ENCODE results near the gene TSPAN33.

Gene TSPAN33

GRCh38 chr7:129127154-129127553, 17.4 kb upstream of the TSPAN33 start:
- no peak for DNase-seq (ENCODE audit: insufficient read length, low spot score)
- FAIRE-seq, result no peak
- TF ChIP-seq TAF1 (IDR thresholded peaks at IDR 0.05; ENCODE audit: low read depth, low read length) (no peak), SPI1 (IDR thresholded peaks at IDR 0.05; ENCODE audit: low read depth, low read length) (no peak), POU2F2 (IDR thresholded peaks at IDR 0.05; ENCODE audit: low read depth, low read length) (no peak), PAX5 (IDR thresholded peaks at IDR 0.05; ENCODE audit: insufficient read depth, low read length, severe bottlenecking) (no peak)

GRCh38 chr7:129127601-129128000, 16.9 kb upstream of the TSPAN33 start:
- TF ChIP-seq POLR2AphosphoS5 (IDR thresholded peaks at IDR 0.05; ENCODE audit: low read depth, low read length) (no peak), TAF1 (IDR thresholded peaks at IDR 0.05; ENCODE audit: low read depth, low read length) (no peak), POU2F2 (IDR thresholded peaks at IDR 0.05; ENCODE audit: low read depth, low read length) (no peak)
- DNase-seq (ENCODE audit: insufficient read length, low spot score) (no peak), FAIRE-seq (no peak)

- no peak for TF ChIP-seq PAX5 (IDR thresholded peaks at IDR 0.05; ENCODE audit: insufficient read depth, low read length, severe bottlenecking)
- peak; percentile 38; the same call in 1 of the 2 replicates for TF ChIP-seq SPI1 (IDR thresholded peaks at IDR 0.05; ENCODE audit: low read depth, low read length)
- FAIRE-seq (peak; percentile 78), DNase-seq (ENCODE audit: insufficient read length, low spot score) (no peak)
Measured at GRCh38 chr7:129134356-129134987, 10.0 kb upstream of the TSPAN33 start.

- TF ChIP-seq PAX5 (IDR thresholded peaks at IDR 0.05; ENCODE audit: insufficient read depth, low read length, severe bottlenecking) (no peak), SPI1 (IDR thresholded peaks at IDR 0.05; ENCODE audit: low read depth, low read length) (peak; percentile 62)
- DNase-seq (ENCODE audit: insufficient read length, low spot score), result no peak
- peak; percentile 83 for FAIRE-seq
Measured at GRCh38 chr7:129136887-129137642, 7.4 kb upstream of the TSPAN33 start.

GRCh38 chr7:129143724-129144094, 798 bp upstream of the TSPAN33 start:
- no peak for DNase-seq (ENCODE audit: insufficient read length, low spot score)
- peak; percentile 33 for FAIRE-seq
- no peak for TF ChIP-seq POLR2AphosphoS5 (IDR thresholded peaks at IDR 0.05; ENCODE audit: low read depth, low read length)
- no peak for TF ChIP-seq SPI1 (IDR thresholded peaks at IDR 0.05; ENCODE audit: low read depth, low read length)
- no peak for TF ChIP-seq POU2F2 (IDR thresholded peaks at IDR 0.05; ENCODE audit: low read depth, low read length)
- no peak for TF ChIP-seq PAX5 (IDR thresholded peaks at IDR 0.05; ENCODE audit: insufficient read depth, low read length, severe bottlenecking)
- no peak for TF ChIP-seq POLR2A (IDR thresholded peaks at IDR 0.05; ENCODE audit: low read depth, low read length)
- TF ChIP-seq TAF1 (IDR thresholded peaks at IDR 0.05; ENCODE audit: low read depth, low read length), result no peak

GRCh38 chr7:129144834-129145668, 544 bp downstream of the TSPAN33 start:
- no peak; the same call in 1 of the 2 replicates for TF ChIP-seq POU2F2 (IDR thresholded peaks at IDR 0.05; ENCODE audit: low read depth, low read length)
- TF ChIP-seq POLR2A (IDR thresholded peaks at IDR 0.05; ENCODE audit: low read depth, low read length), result no peak; the same call in 1 of the 2 replicates
- no peak for TF ChIP-seq PAX5 (IDR thresholded peaks at IDR 0.05; ENCODE audit: insufficient read depth, low read length, severe bottlenecking)
- TF ChIP-seq TAF1 (IDR thresholded peaks at IDR 0.05; ENCODE audit: low read depth, low read length), result no peak
- TF ChIP-seq SPI1 (IDR thresholded peaks at IDR 0.05; ENCODE audit: low read depth, low read length), result no peak
- TF ChIP-seq POLR2AphosphoS5 (IDR thresholded peaks at IDR 0.05; ENCODE audit: low read depth, low read length), result no peak
- peak; percentile 28 for FAIRE-seq
- no peak for DNase-seq (ENCODE audit: insufficient read length, low spot score)

- DNase-seq (ENCODE audit: insufficient read length, low spot score), result no peak
- TF ChIP-seq PAX5 (IDR thresholded peaks at IDR 0.05; ENCODE audit: insufficient read depth, low read length, severe bottlenecking), result no peak
- TF ChIP-seq SPI1 (IDR thresholded peaks at IDR 0.05; ENCODE audit: low read depth, low read length), result peak; percentile 30; the same call in 1 of the 2 replicates
- peak; percentile 87; the same call in 1 of the 2 replicates for TF ChIP-seq POLR2AphosphoS5 (IDR thresholded peaks at IDR 0.05; ENCODE audit: low read depth, low read length)
- TF ChIP-seq POU2F2 (IDR thresholded peaks at IDR 0.05; ENCODE audit: low read depth, low read length), result no peak
- TF ChIP-seq POLR2A (IDR thresholded peaks at IDR 0.05; ENCODE audit: low read depth, low read length), result peak; percentile 81
- no peak; the same call in 1 of the 2 replicates for TF ChIP-seq TAF1 (IDR thresholded peaks at IDR 0.05; ENCODE audit: low read depth, low read length)
- FAIRE-seq, result peak; percentile 88
Measured at GRCh38 chr7:129146237-129146979, 1.9 kb downstream of the TSPAN33 start.

- peak; percentile 91 for TF ChIP-seq SPI1 (IDR thresholded peaks at IDR 0.05; ENCODE audit: low read depth, low read length)
- TF ChIP-seq POU2F2 (IDR thresholded peaks at IDR 0.05; ENCODE audit: low read depth, low read length), result no peak
- no peak; the same call in 1 of the 2 replicates for TF ChIP-seq POLR2A (IDR thresholded peaks at IDR 0.05; ENCODE audit: low read depth, low read length)
- DNase-seq (ENCODE audit: insufficient read length, low spot score) (no peak), FAIRE-seq (peak; percentile 41)
Measured at GRCh38 chr7:129147731-129148130, 3.2 kb downstream of the TSPAN33 start.

- FAIRE-seq, result no peak
- DNase-seq (ENCODE audit: insufficient read length, low spot score), result no peak
- TF ChIP-seq POLR2AphosphoS5 (IDR thresholded peaks at IDR 0.05; ENCODE audit: low read depth, low read length) (no peak), POLR2A (IDR thresholded peaks at IDR 0.05; ENCODE audit: low read depth, low read length) (no peak), SPI1 (IDR thresholded peaks at IDR 0.05; ENCODE audit: low read depth, low read length) (no peak), TAF1 (IDR thresholded peaks at IDR 0.05; ENCODE audit: low read depth, low read length) (no peak), PAX5 (IDR thresholded peaks at IDR 0.05; ENCODE audit: insufficient read depth, low read length, severe bottlenecking) (no peak), POU2F2 (IDR thresholded peaks at IDR 0.05; ENCODE audit: low read depth, low read length) (no peak)
Measured at GRCh38 chr7:129149511-129149910, 5.0 kb downstream of the TSPAN33 start.

All from GM12891 (cell line).